Stimulated activated CD4-positive, alpha-beta T cell treated with anti-CD3 and anti-CD28 coated beads, Interleukin-4, amount 100 ng/mL, for 4 hours (primary cell): ENCODE measurements around the gene IFITM5.

ENCODE experiments used
- DNase-seq, 2 experiments: peaks; one replicate each; pipeline ENCODE4 v3.0.0-alpha.2; 2020

Gene IFITM5

DNA sequence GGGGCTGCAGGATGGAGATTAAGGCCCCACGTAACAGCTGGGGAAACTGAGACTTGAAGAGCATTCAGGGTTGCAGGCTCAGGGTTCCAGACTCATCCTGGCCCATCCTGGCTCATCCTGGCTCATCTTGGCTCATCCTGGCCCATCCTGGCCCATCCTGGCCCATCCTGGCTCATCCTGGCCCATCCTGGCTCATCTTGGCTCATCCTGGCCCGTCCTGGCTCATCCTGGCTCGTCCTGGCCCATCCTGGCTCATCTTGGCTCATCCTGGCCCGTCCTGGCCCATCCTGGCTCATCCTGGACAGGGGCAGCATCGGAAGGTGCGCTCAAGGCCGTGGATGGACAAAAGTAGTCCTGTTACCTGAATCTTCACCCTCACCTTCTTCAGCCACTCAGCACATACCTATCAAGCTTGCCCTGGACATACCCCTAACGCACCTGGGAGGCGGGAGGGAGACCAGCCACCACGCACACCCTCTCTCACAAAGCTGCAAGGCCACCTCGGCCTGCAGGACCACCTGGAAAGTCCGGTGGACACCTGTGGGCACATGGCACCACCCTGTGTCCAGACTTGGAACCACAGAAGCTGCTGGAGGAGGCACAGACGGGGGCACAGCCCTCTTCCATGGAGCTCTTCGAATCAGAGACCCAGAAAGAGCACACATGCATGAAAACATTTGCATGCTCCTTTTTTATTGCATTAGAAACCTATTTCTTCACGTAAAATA is 41.4 kb downstream of the IFITM5 start:
- DNase-seq = no peak

GRCh38 chr11:256952-257737 is 42.2 kb downstream of the IFITM5 start:
- no peak for DNase-seq

- no peak for DNase-seq
These were observed 43.5 kb downstream of the IFITM5 start for GRCh38 chr11:255816-256215.

DNA sequence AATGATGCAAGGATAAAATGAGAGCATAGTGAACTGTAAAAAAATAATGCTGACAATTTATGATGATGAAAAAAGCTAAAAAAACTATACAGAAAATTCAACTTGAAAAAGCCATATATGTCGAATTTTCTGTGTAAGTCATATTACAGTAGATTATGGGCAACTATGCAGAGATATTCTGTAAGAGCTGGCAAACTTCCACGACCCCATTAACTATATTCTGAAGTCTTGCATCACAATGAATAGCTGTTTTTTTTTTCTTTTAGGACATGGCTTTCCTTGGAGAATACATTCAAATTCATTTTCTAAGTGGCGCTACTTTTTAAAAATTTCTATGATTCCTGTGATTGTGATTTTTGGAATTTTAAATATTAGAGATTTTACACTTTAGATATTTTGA is 44.1 kb downstream of the IFITM5 start:
- no peak for DNase-seq

DNA sequence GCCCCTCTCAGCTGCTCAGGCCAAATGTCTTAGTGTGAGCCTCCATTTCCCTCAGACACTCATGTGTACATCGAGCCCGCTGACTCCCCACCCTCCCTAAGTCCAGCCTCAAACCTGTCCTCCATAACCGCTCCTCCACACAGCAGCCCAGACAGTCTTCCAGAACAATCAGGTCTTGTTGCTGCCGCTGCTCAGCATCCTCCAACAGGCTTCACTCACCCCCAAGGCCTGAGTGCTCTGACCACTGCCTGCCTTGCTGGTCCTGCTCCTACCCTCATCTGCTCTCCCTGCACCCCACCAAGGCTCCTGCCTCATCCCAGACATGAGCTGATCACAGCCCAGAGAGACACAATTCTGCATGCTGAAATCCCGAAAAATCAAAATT is 45.4 kb downstream of the IFITM5 start:
- no peak for DNase-seq

GRCh38 chr11:253160-253885 is 46.0 kb downstream of the IFITM5 start:
- no peak for DNase-seq

- DNase-seq = no peak
These were observed 46.7 kb downstream of the IFITM5 start for GRCh38 chr11:252666-253065.

DNA sequence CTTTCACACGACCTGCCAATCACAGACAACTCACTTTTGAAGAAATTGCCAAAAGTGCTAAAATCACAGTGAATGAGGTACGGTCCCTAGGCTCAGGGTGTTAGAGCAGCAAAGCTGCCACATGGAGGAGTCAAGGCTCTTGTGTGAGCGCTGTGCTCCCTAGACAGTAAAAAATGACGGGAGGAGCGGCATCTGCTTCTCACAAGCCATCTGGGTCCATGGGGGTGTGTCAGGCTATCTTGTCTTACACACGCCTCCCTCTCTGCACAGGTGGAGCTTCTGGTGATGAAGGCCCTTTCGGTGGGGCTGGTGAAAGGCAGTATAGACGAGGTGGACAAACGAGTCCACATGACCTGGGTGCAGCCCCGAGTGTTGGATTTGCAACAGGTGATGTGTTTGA is 47.8 kb downstream of the IFITM5 start:
- no peak for DNase-seq

DNA sequence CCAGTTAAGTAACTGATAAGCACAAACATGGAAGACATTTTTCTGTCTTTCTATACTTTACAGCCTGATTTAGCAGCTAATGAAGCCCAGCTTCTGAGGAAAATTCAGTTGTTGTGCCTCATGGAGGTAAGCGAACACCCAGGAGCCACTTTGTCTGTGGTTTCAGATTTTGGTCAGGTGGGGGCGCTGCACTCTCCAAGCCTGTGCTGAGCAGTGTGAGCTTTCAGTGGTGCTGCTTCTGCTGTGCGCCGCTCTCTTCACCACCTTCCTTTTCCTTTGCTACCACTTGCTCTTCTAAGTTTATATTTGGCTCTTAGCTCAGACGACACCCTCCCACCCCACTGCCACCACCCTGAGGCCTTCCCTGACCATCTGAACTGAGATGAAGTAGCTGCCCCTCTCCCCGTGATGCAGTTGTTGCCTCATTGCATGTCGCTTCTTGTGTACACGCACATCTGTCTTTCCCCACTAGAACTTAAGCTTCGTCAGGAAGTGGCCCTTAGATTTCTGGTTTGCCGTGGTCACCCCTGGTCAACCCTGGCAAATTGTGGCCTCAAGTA is 48.5 kb downstream of the IFITM5 start:
- DNase-seq = peak; percentile 60 to 73

GRCh38 chr11:250274-250673 is 49.1 kb downstream of the IFITM5 start:
- DNase-seq = no peak

GRCh38 chr11:249062-249461 is 50.3 kb downstream of the IFITM5 start:
- DNase-seq = no peak
